ENCODE measurements around the gene C11orf24. TPM values are rescaled to one million over a fixed set of nuclear protein-coding genes. Genes with fewer than 3 reads are reported as not detected.
"Not testable (repeated sequence)": the region's sequence is repeated elsewhere in the genome, so short reads cannot be mapped to it uniquely, and the experiment has no call there.

C11orf24 gene
- total and polyA plus RNA-seq, 2 of the 8 experiments (the other 6 are each of a cell fraction or from before 2014, with no cell fraction given), result 45.4 to 51.7 TPM

GRCh38 chr11:68243847-68244246, 27.9 kb downstream of the C11orf24 start:
- H3K9me3 ChIP-seq (ENCODE audit: insufficient read depth in 2 of 2, low read depth in 1 of 2, low read length in 1 of 2); H4K5ac ChIP-seq (ENCODE audit: insufficient read length, low read depth, low read length); H2AK5ac ChIP-seq (ENCODE audit: low read depth, low read length); H3K27me3 ChIP-seq (replicated peaks in 1 of 4; ENCODE audit: control insufficient read depth in 3 of 4, extremely low read depth in 1 of 4, insufficient read depth in 3 of 4, low read length in 3 of 4); H3K56ac ChIP-seq (replicated peaks; ENCODE audit: insufficient read length, low read depth, low read length); H4K20me1 ChIP-seq (replicated peaks in 1 of 2; ENCODE audit: control insufficient read depth in 1 of 2, insufficient read depth in 2 of 2, low read length in 2 of 2); H3K27ac ChIP-seq (ENCODE audit: low read depth, low read length); H3K18ac ChIP-seq (ENCODE audit: extremely low read depth, low read length); H3K23ac ChIP-seq (ENCODE audit: insufficient read length); H3K79me1 ChIP-seq (ENCODE audit: low read depth, low read length); H3K4me2 ChIP-seq (ENCODE audit: insufficient read depth in 1 of 2, low read depth in 2 of 2, low read length in 2 of 2); H3K4ac ChIP-seq (replicated peaks; ENCODE audit: insufficient read length, low read depth, low read length); H2AFZ ChIP-seq (ENCODE audit: low read length); H3K4me1 ChIP-seq (replicated peaks in 1 of 4; ENCODE audit: control insufficient read depth in 3 of 4, insufficient read depth in 4 of 4, low read length in 3 of 4); H2BK15ac ChIP-seq (ENCODE audit: low read length); H4K91ac ChIP-seq (replicated peaks; ENCODE audit: insufficient read length, low read length); H3K79me2 ChIP-seq (ENCODE audit: control insufficient read depth in 1 of 2, insufficient read depth in 2 of 2, low read length in 2 of 2); H3K23me2 ChIP-seq (ENCODE audit: low read depth, low read length); FAIRE-seq; H3K14ac ChIP-seq (ENCODE audit: insufficient read length); H2BK120ac ChIP-seq (replicated peaks; ENCODE audit: low read depth, low read length); H2BK20ac ChIP-seq (ENCODE audit: low read length); H4K8ac ChIP-seq (ENCODE audit: extremely low read depth, insufficient read depth, low read length); H3K4me3 ChIP-seq (ENCODE audit: extremely low read depth in 1 of 4, insufficient read depth in 2 of 4, low read depth in 3 of 4, low read length in 4 of 4); H2BK12ac ChIP-seq (ENCODE audit: low read depth, low read length); H2BK5ac ChIP-seq (ENCODE audit: low read depth, low read length); H3K9ac ChIP-seq (replicated peaks in 1 of 4; ENCODE audit: extremely low read depth in 1 of 4, low read depth in 3 of 4, low read length in 3 of 4); DNase-seq (ENCODE audit: low read depth in 1 of 2, low spot score in 2 of 2); H3K36me3 ChIP-seq (ENCODE audit: control insufficient read depth in 2 of 4, insufficient read depth in 4 of 4, low read length in 3 of 4): not testable (repeated sequence)
- WGBS, 2 experiments (ENCODE audit: extremely low coverage in 1 of 2, insufficient coverage in 1 of 2, insufficient read length in 1 of 2, insufficient replicate concordance in 2 of 2, low coverage in 1 of 2, low lambda C conversion rate in 2 of 2, missing lambda C conversion rate in 1 of 2), result 89% methylated on average over 1 of the region's 1 CpG; no CpG with 5 or more reads in 1 of the 2 experiments
- CTCF ChIA-PET (ENCODE audit: partially characterized antibody), result interaction anchor here (0.9 to 5.5 kb wide), 2 partner anchors 10 to 14 kb away, joined by 5 to 34 read pairs; no protein-coding TSS in a partner anchor
- POLR2A ChIA-PET (ENCODE audit: partially characterized antibody), result interaction anchor here (1.4 kb wide), 1 partner anchor 29 kb away, joined by 5 read pairs; no protein-coding TSS in a partner anchor
